Epithelial cell of prostate (primary cell): ENCODE measurements around the gene KHNYN.
"Not testable (repeated sequence)": the region's sequence is repeated elsewhere in the genome, so short reads cannot be mapped to it uniquely, and the experiment has no call there.

ENCODE experiments used
- DNase-seq: peaks from one replicate; pipeline ENCODE4 v3.0.0-alpha.2; 2011; ENCODE audit warnings: low read depth, low spot score
- H3K27ac ChIP-seq: fragments of 450-650 bp; 2 replicates; pipeline ENCODE4 v1.5.1; 2017; ENCODE audit warnings: mild to moderate bottlenecking

Gene KHNYN

GRCh38 chr14:24436355-24437019, 6.7 kb downstream of the KHNYN start:
- DNase-seq = no peak
- H3K27ac ChIP-seq = no peak overlapping the region

- H3K27ac ChIP-seq = no peak overlapping the region
- no peak for DNase-seq
Observed at GRCh38 chr14:24437020-24437735, 7.4 kb downstream of the KHNYN start.

DNA sequence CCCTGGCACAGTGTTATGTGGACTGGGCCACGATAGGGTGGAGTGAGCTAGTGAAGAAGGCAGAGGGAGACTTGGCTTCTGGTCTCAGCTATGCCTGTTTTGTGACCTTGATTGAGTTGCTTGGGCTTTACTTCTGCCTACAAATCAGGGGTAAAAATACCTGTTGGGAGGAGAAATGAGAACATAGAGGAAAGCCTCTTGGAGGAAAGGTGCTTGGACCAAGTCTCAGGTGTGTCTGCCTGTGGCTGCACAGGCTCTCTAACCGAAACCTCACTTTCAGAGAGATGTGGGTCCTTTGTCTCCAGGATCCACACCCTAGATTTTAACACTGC, 7.9 kb downstream of the KHNYN start:
- no peak overlapping the region for H3K27ac ChIP-seq
- no peak for DNase-seq

DNA sequence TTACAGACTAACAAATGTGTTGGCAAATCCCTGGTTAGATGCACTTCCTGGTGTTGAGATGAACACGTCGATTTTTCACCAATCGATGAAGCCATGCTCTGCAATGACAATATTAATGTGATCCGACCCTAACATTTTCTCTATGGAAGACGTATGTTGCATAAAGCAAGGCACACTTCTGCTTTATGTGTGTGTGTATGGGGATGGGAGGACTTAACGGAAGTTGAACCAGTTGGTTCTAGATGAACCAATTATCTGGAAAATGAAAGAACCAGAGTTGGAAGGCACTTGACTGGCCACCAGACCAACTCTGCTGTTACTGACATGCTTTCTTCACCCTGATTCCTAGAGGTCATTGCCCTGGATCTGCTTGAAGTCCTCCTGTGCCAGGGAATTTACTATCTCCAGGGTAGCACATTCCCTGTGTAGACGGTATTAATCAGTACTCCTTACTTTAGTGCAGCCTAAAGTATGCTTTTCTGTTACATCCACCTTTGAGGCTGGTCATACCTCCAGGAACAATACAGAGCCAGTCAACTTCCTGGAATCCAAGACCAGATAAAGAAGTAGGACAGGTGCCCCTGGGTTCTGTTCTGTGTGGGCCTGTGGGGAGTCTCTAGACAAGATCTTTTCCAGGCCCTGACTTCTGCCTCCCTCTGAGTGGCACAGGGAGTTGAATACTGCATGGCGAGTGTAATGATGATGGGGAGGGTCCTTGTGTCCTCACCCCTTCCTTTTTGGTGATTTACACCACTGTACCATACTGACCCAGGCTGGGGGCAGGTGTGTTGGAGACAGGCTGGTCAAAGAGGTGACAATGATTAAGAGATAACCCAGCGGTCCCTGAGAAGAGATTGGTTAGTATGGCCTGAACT, 8.7 kb downstream of the KHNYN start:
- DNase-seq = no peak
- no peak overlapping the region for H3K27ac ChIP-seq

GRCh38 chr14:24439257-24439656, 9.5 kb downstream of the KHNYN start:
- H3K27ac ChIP-seq = no peak overlapping the region
- DNase-seq = no peak

- no peak overlapping the region for H3K27ac ChIP-seq
- no peak for DNase-seq
Observed at GRCh38 chr14:24439830-24440605, 10.3 kb downstream of the KHNYN start.

GRCh38 chr14:24440606-24441399, 11.0 kb downstream of the KHNYN start:
- H3K27ac ChIP-seq = peak overlapping the region; percentile 98
- DNase-seq = no peak

DNA sequence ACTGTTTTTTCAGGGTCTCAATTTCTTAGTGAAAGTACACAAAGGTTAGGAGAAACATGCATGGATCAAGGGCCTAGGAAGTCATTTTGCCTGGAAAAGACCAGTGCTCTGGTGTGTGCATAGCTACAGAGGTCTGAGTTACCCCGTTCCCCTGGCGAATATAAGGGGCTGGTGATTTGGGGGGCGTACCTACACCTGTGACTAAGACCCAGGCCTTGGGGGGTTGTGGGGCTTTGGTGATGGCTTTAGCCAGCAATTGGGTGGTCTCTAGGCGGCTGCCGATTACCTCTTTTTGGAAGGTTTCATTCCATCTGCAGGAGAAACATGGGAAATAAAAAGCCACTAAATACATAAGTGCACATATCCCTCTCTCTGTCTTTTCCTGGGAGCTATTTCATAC, 11.7 kb downstream of the KHNYN start:
- peak overlapping the region; percentile 98 for H3K27ac ChIP-seq
- no peak for DNase-seq

GRCh38 chr14:24441904-24442239, 12.1 kb downstream of the KHNYN start:
- DNase-seq = no peak
- H3K27ac ChIP-seq = peak overlapping the region; percentile 98

GRCh38 chr14:24442240-24443052, 12.7 kb downstream of the KHNYN start, which contains the start of gene SDR39U1:
Gene SDR39U1, minus strand, starts transcription at chr14:24442776. Its CDS starts 7 bp downstream, at chr14:24442769.
- peak within 1 kb of the TSS; percentile 98 for H3K27ac ChIP-seq
- peak; percentile 88 for DNase-seq

- no peak for DNase-seq
Observed at GRCh38 chr14:24443053-24443665, 13.4 kb downstream of the KHNYN start.

DNA sequence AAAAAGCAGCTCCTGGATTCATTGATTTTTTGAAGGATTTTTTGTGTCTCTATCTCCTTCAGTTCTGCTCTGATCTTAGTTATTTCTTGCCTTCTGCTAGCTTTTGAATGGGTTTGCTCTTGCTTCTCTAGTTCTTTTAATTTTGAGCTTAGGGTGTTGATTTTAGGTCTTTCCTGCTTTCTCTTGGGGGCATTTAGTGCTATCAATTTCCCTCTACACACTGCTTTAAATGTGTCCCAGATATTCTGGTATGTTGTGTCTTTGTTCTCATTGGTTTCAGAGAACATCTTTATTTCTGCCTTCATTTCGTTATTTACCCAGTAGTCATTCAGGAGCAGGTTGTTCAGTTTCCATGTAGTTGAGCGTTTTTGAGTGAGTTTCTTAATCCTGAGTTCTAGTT, 21.1 kb downstream of the KHNYN start:
- not testable (repeated sequence) for H3K27ac ChIP-seq, DNase-seq

More at GRCh38 chr14:24443053-24443665, 13.4 kb downstream of the KHNYN start:
- peak overlapping the region; percentile 98 for H3K27ac ChIP-seq

DNA sequence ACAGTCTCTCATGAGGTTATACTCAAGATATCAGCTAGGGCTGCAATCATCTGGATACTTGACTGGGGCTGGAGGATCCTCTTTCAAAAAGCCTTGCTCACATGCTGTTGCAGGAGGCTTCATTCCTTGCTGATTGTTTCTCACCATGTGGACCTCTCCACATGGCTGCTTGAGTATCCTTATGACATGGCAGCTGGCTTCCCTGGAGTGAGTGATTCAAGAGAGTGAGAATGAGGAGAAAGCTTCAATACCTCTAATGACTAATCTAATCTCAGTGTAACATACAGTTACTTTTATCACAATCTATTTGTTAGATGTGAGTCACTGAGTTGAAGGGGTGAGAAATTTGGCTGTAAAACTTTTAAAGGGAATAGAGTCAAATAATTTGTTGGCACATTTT, 27.2 kb downstream of the KHNYN start:
- no peak overlapping the region for H3K27ac ChIP-seq
- no peak for DNase-seq

GRCh38 chr14:24458736-24459135, 29.0 kb downstream of the KHNYN start:
- no peak overlapping the region for H3K27ac ChIP-seq
- no peak for DNase-seq

- DNase-seq = no peak
- no peak overlapping the region for H3K27ac ChIP-seq
Observed at GRCh38 chr14:24459331-24459730, 29.6 kb downstream of the KHNYN start.

DNA sequence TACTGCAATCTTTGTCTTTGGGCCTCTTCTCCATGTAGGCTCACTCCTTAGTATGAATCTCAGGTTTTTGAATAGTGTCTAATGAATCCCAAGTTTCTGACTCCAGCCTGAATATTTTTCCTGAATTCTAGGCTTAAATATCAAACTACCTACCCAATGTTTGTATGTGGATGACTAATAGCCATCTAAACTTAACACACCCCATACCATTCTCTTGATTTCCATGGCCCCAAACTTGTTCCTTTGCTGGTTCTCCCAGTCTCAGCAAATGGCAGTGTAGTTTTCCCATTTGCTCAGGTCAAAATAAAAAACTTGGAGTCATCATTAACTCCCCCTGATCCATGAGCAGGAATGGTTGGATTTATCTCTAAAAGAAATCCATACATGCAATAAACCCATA, 31.6 kb downstream of the KHNYN start:
- no peak for DNase-seq
- peak overlapping the region; percentile 56 for H3K27ac ChIP-seq

GRCh38 chr14:24463017-24463883, 33.5 kb downstream of the KHNYN start:
- DNase-seq = no peak
- no peak overlapping the region for H3K27ac ChIP-seq
